HCT116 (cell line): ENCODE measurements around the gene TEX22. TPM values are rescaled to one million over a fixed set of nuclear protein-coding genes. Genes with fewer than 3 reads are reported as not detected.

Experiments
- ATAC-seq: fragments of 200-7000 bp; cut with Tn5 transposase; 2 replicates; pipeline ENCODE4 v1.9.1; 2020; ENCODE audit warnings: mild to moderate bottlenecking, moderate library complexity
- BruUV-seq: library from RNA; stranded (reverse); fragments of 400-500 nt; replicated peaks from 2 replicates; lab custom pipeline; 2021; lab: Mats Ljungman, UMichigan
- CTCF ChIA-PET: fragments of 300-600 bp; sonication (Branson Sonifier 250); formaldehyde crosslinking; loops from one replicate; lab custom pipeline; 2021; ENCODE audit warnings: antibody characterized with exemption; lab: Charles Lee
- POLR2A ChIA-PET: fragments of 300-600, 350-600 bp; sonication (Branson Sonifier 250); formaldehyde crosslinking; loops from one replicate; lab custom pipeline; 2021; ENCODE audit warnings: antibody characterized with exemption; lab: Charles Lee
- RAD21 ChIA-PET, 2 experiments: fragments of 300-600 bp; sonication (Branson Sonifier 250); formaldehyde crosslinking; loops; one replicate each; lab custom pipeline; 2023; ENCODE audit warnings: low total read pairs in 2 of 2; ENCODE audit not compliant: uncharacterized antibody in 2 of 2, unreplicated experiment in 2 of 2, low non-redundant PET in 1 of 2; lab: Charles Lee
- DNase-seq: peaks from one replicate; pipeline ENCODE4 v3.0.0-alpha.2; 2010; ENCODE audit warnings: low read depth, low spot score
- H2AFZ ChIP-seq: fragments of 200-600 bp; shearing (Covaris generic), sonication (generic); 2 replicates; pipeline ENCODE4 v1.6.1; 2017; ENCODE audit warnings: low read depth, mixed run types, mixed read lengths, antibody characterized with exemption, low read length; ENCODE audit not compliant: poor library complexity, severe bottlenecking
- H3K27ac ChIP-seq: 2 replicates; pipeline ENCODE4 v1.5.1; 2012; ENCODE audit warnings: low read depth, low read length
- H3K27me3 ChIP-seq: fragments of 200-600 bp; sonication (generic); 2 replicates; pipeline ENCODE4 v1.6.1; 2016; ENCODE audit warnings: mixed run types, low read length, mixed read lengths; ENCODE audit not compliant: insufficient read depth
- H3K36me3 ChIP-seq, 2 experiments: fragments of 200-500 bp in 1 of 2; fragments of 200-600 bp in 1 of 2; sonication (Bioruptor generic) in 1 of 2; sonication (generic) in 1 of 2; 2 replicates each; pipeline versions ENCODE4 v1.5.1 to v1.6.1; 2014 to 2016; ENCODE audit warnings: low read length in 2 of 2, inconsistent platforms in 1 of 2, mixed read lengths in 1 of 2, mixed run types in 1 of 2; ENCODE audit not compliant: insufficient read depth in 2 of 2, control insufficient read depth in 1 of 2
- H3K4me1 ChIP-seq, 2 experiments: fragments of 200-600 bp in 1 of 2; sonication (generic) in 1 of 2; 2 replicates each; pipeline versions ENCODE4 v1.5.1 to v1.6.1; 2012 to 2017; ENCODE audit warnings: low read length in 2 of 2, inconsistent platforms in 1 of 2, mild to moderate bottlenecking in 1 of 2, mixed read lengths in 1 of 2, mixed run types in 1 of 2, moderate library complexity in 1 of 2; ENCODE audit not compliant: insufficient read depth in 2 of 2, control insufficient read depth in 1 of 2
- H3K4me2 ChIP-seq: fragments of 200-600 bp; sonication (generic); 2 replicates; pipeline ENCODE4 v1.6.1; 2017; ENCODE audit warnings: mixed run types, low read length, mixed read lengths
- H3K4me3 ChIP-seq, 2 experiments: fragments of 200-600 bp in 1 of 2; sonication (generic) in 1 of 2; replicated peaks in 1 of 2; 2 replicates each; pipeline ENCODE4 v1.5.1; 2011 to 2016; ENCODE audit warnings: low read length in 2 of 2, control low read depth in 1 of 2, low read depth in 1 of 2, mild to moderate bottlenecking in 1 of 2, mixed read lengths in 1 of 2, mixed run types in 1 of 2
- H3K79me2 ChIP-seq: fragments of 200-600 bp; sonication (generic); 2 replicates; pipeline ENCODE4 v1.6.1; 2017; ENCODE audit warnings: mild to moderate bottlenecking, mixed run types, low read length, moderate library complexity, mixed read lengths; ENCODE audit not compliant: insufficient read depth
- H3K9ac ChIP-seq: fragments of 200-600 bp; sonication (generic); 2 replicates; pipeline ENCODE4 v1.6.1; 2016; ENCODE audit warnings: low read length, mixed read lengths
- H3K9me2 ChIP-seq: fragments of 200-600 bp; sonication (generic), shearing (Covaris generic); 2 replicates; pipeline ENCODE4 v1.6.1; 2017; ENCODE audit warnings: mixed run types, mild to moderate bottlenecking, moderate library complexity; ENCODE audit not compliant: insufficient read depth
- H3K9me3 ChIP-seq, 2 experiments: fragments of 200-500 bp in 1 of 2; fragments of 200-600 bp in 1 of 2; sonication (Bioruptor generic) in 1 of 2; sonication (generic) in 1 of 2; 2 replicates each; pipeline ENCODE4 v1.6.1; 2014 to 2017; ENCODE audit warnings: low read length in 2 of 2, mixed read lengths in 2 of 2, inconsistent platforms in 1 of 2, low read depth in 1 of 2, mild to moderate bottlenecking in 1 of 2, mixed run types in 1 of 2, moderate library complexity in 1 of 2; ENCODE audit not compliant: control insufficient read depth in 1 of 2, insufficient read depth in 1 of 2
- H4K20me1 ChIP-seq: fragments of 200-600 bp; sonication (generic), shearing (Covaris generic); 2 replicates; pipeline ENCODE4 v1.6.1; 2017; ENCODE audit warnings: mixed run types, mild to moderate bottlenecking, moderate library complexity; ENCODE audit not compliant: insufficient read depth
- ATF3 ChIP-seq: IDR thresholded peaks from 2 replicates; pipeline ENCODE4 v1.6.1; 2012
- EGR1 ChIP-seq: IDR thresholded peaks from 2 replicates; pipeline ENCODE4 v1.6.1; 2012; ENCODE audit warnings: low read depth
- ELF1 ChIP-seq: IDR thresholded peaks from 2 replicates; pipeline ENCODE4 v1.6.1; 2012; ENCODE audit warnings: low read depth, borderline replicate concordance
- EZH2phosphoT487 ChIP-seq: fragments of 200-600 bp; IDR thresholded peaks from 2 replicates; pipeline ENCODE4 v1.6.1; 2018; ENCODE audit warnings: antibody characterized with exemption, borderline replicate concordance
- FOSL1 ChIP-seq: IDR thresholded peaks from 2 replicates; pipeline ENCODE4 v1.6.1; 2012; ENCODE audit warnings: low read depth
- JUND ChIP-seq: IDR thresholded peaks from 2 replicates; pipeline ENCODE4 v1.6.1; 2012
- MAX ChIP-seq: IDR thresholded peaks from 2 replicates; pipeline ENCODE4 v1.6.1; 2012
- POLR2A ChIP-seq: IDR thresholded peaks from 2 replicates; pipeline ENCODE4 v1.7.0; 2011; ENCODE audit warnings: borderline replicate concordance; ENCODE audit not compliant: insufficient read depth, insufficient read length; ENCODE audit errors: extremely low read depth
- REST ChIP-seq: IDR thresholded peaks from 2 replicates; pipeline ENCODE4 v1.6.1; 2012; ENCODE audit warnings: low read depth
- SP1 ChIP-seq: IDR thresholded peaks from 2 replicates; pipeline ENCODE4 v1.6.1; 2012; ENCODE audit warnings: low read depth
- YY1 ChIP-seq: IDR thresholded peaks from 2 replicates; pipeline ENCODE4 v1.6.1; 2011; ENCODE audit warnings: low read length, low read depth, moderate library complexity, mild to moderate bottlenecking; ENCODE audit not compliant: insufficient replicate concordance; ENCODE audit errors: extremely low read depth
- ZFX ChIP-seq: fragments of 450-650 bp; IDR thresholded peaks from 2 replicates; pipeline ENCODE4 v1.6.1; 2017
- intact Hi-C: fragments of 100-400 bp; cut with micrococcal nuclease; formaldehyde crosslinking; loops from 2 replicates; pipeline ENCODE4 v1.10.0; 2022
- total RNA-seq: library from RNA; stranded (reverse); gene quantifications from one replicate; pipeline ENCODE4 v1.2.1, GENCODE V29; 2021; ENCODE audit not compliant: unreplicated experiment

TEX22 gene
- total RNA-seq, 1 experiment from 2014 or later, result 3.8 TPM

- ATAC-seq (peak; percentile 85), DNase-seq (no peak)
- no peak overlapping the region for H3K27ac ChIP-seq
- ChIA-PET CTCF (no interaction called here), RAD21 (interaction anchor here in 1 of 2 experiments (0.7 kb wide), 1 partner anchor 310 kb away, joined by 6 read pairs; no protein-coding TSS in a partner anchor), POLR2A (no interaction called here)
- H3K4me2 ChIP-seq, result no peak overlapping the region
- no peaks in the 10 kb centered on the region; a peak in 1 of 4 replicates for H3K36me3 ChIP-seq
- no peaks in the 10 kb centered on the region for H3K9me2 ChIP-seq
- no peak overlapping the region for H3K9ac ChIP-seq
- H3K4me3 ChIP-seq, result no peak overlapping the region
- TF ChIP-seq ATF3 (no peak), ZFX (no peak), YY1 (no peak), MAX (no peak), FOSL1 (no peak), EGR1 (no peak), POLR2A (no peak), SP1 (no peak), ELF1 (no peak), EZH2phosphoT487 (no peak), JUND (no peak), REST (no peak)
- no peak overlapping the region for H2AFZ ChIP-seq
- no peaks in the 10 kb centered on the region for H4K20me1 ChIP-seq
- no peaks in the 10 kb centered on the region for H3K9me3 ChIP-seq
- H3K79me2 ChIP-seq, result no peaks in the 10 kb centered on the region
- no peaks in the 10 kb centered on the region for H3K27me3 ChIP-seq
- peaks cover 5 to 7% of the 10 kb centered on the region in 2 experiments; a peak in 2 of 4 replicates for H3K4me1 ChIP-seq
- no TSS peak for BruUV-seq
- intact Hi-C loops, result no loop called here
These were observed 34.3 kb upstream of the TEX22 start for GRCh38 chr14:105363847-105364708.
